ENCODE measurements around the gene CNOT2. TPM values are rescaled to one million over a fixed set of nuclear protein-coding genes. Genes with fewer than 3 reads are reported as not detected.

Gene CNOT2
- polyA plus RNA-seq, 2 donors = 18.7 to 25.1 TPM

DNA sequence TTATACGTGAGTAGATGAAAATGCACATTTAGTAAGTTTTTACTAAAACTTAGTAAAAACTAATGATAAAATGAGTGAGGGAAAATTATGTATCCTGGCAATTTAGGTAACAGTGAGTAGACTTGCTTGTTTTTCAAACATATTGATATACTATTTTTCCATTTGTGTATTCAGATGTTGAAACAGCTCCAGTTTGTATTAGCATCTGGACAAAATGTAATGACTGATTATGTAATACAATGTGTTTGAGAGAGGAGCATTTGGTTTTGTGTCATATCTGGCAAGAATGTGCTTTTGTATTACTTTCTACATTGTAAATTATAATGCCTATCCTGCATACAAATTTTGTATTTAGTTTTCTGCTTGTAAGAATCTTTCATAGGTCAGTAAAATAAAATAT lies 5.6 kb downstream of the CNOT2 start:
- Histone ChIP-seq H3K36me3 (ENCODE audit: control insufficient read depth in 2 of 2, insufficient read depth in 2 of 2, low read length in 1 of 2) (no peaks in the 10 kb centered on the region), H3K4me3 (ENCODE audit: low read depth in 1 of 2, low read length in 2 of 2) (no peak overlapping the region), H3K27me3 (ENCODE audit: control insufficient read depth in 1 of 2, insufficient read depth in 2 of 2, low read length in 2 of 2) (no peaks in the 10 kb centered on the region), H3K9me3 (ENCODE audit: control insufficient read depth in 2 of 2, insufficient read depth in 1 of 2, low read depth in 1 of 2, low read length in 1 of 2) (no peaks in the 10 kb centered on the region), H3K27ac (ENCODE audit: low read depth in 2 of 2, low read length in 1 of 2) (no peak overlapping the region), H3K4me1 (ENCODE audit: control insufficient read depth in 2 of 2, insufficient read depth in 2 of 2, low read length in 1 of 2) (no peaks in the 10 kb centered on the region)
- WGBS, 2 donors = 70 to 73% methylated on average over 1 of the region's 1 CpG

GRCh38 chr12:70249903-70250302 lies 6.7 kb downstream of the CNOT2 start:
- H3K9me3 ChIP-seq (ENCODE audit: control insufficient read depth in 2 of 2, insufficient read depth in 1 of 2, low read depth in 1 of 2, low read length in 1 of 2) = no peaks in the 10 kb centered on the region
- H3K36me3 ChIP-seq (ENCODE audit: control insufficient read depth in 2 of 2, insufficient read depth in 2 of 2, low read length in 1 of 2) = no peaks in the 10 kb centered on the region

GRCh38 chr12:70251226-70251625 lies 8.0 kb downstream of the CNOT2 start:
- no peaks in the 10 kb centered on the region for H3K27me3 ChIP-seq (ENCODE audit: control insufficient read depth in 1 of 2, insufficient read depth in 2 of 2, low read length in 2 of 2)
- no peaks in the 10 kb centered on the region for H3K9me3 ChIP-seq (ENCODE audit: control insufficient read depth in 2 of 2, insufficient read depth in 1 of 2, low read depth in 1 of 2, low read length in 1 of 2)
- 31 to 61% methylated on average over 2 of the region's 2 CpGs for WGBS, 2 donors
- H3K4me1 ChIP-seq (ENCODE audit: control insufficient read depth in 2 of 2, insufficient read depth in 2 of 2, low read length in 1 of 2) = no peaks in the 10 kb centered on the region
- no peaks in the 10 kb centered on the region for H3K36me3 ChIP-seq (ENCODE audit: control insufficient read depth in 2 of 2, insufficient read depth in 2 of 2, low read length in 1 of 2)
- H3K27ac ChIP-seq (ENCODE audit: low read depth in 2 of 2, low read length in 1 of 2) = no peak overlapping the region
- no peak overlapping the region for H3K4me3 ChIP-seq (ENCODE audit: low read depth in 1 of 2, low read length in 2 of 2)

More at GRCh38 chr12:70249903-70250302, 6.7 kb downstream of the CNOT2 start:
- Histone ChIP-seq H3K4me3 (ENCODE audit: low read depth in 1 of 2, low read length in 2 of 2) (no peak overlapping the region), H3K27ac (ENCODE audit: low read depth in 2 of 2, low read length in 1 of 2) (no peak overlapping the region), H3K27me3 (ENCODE audit: control insufficient read depth in 1 of 2, insufficient read depth in 2 of 2, low read length in 2 of 2) (no peaks in the 10 kb centered on the region), H3K4me1 (ENCODE audit: control insufficient read depth in 2 of 2, insufficient read depth in 2 of 2, low read length in 1 of 2) (no peaks in the 10 kb centered on the region)
- 73 to 78% methylated on average over 2 of the region's 2 CpGs for WGBS, 2 donors

- Histone ChIP-seq H3K4me1 (ENCODE audit: control insufficient read depth in 2 of 2, insufficient read depth in 2 of 2, low read length in 1 of 2) (no peaks in the 10 kb centered on the region), H3K27me3 (ENCODE audit: control insufficient read depth in 1 of 2, insufficient read depth in 2 of 2, low read length in 2 of 2) (no peaks in the 10 kb centered on the region), H3K9me3 (ENCODE audit: control insufficient read depth in 2 of 2, insufficient read depth in 1 of 2, low read depth in 1 of 2, low read length in 1 of 2) (no peaks in the 10 kb centered on the region), H3K36me3 (ENCODE audit: control insufficient read depth in 2 of 2, insufficient read depth in 2 of 2, low read length in 1 of 2) (no peaks in the 10 kb centered on the region), H3K4me3 (ENCODE audit: low read depth in 1 of 2, low read length in 2 of 2) (no peak overlapping the region), H3K27ac (ENCODE audit: low read depth in 2 of 2, low read length in 1 of 2) (no peak overlapping the region)
- WGBS, 2 donors = 48 to 50% methylated on average over 2 of the region's 2 CpGs
Measured at GRCh38 chr12:70251661-70252060, 8.4 kb downstream of the CNOT2 start.

GRCh38 chr12:70252832-70253231 lies 9.6 kb downstream of the CNOT2 start:
- Histone ChIP-seq H3K9me3 (ENCODE audit: control insufficient read depth in 2 of 2, insufficient read depth in 1 of 2, low read depth in 1 of 2, low read length in 1 of 2) (no peaks in the 10 kb centered on the region), H3K4me3 (ENCODE audit: low read depth in 1 of 2, low read length in 2 of 2) (no peak overlapping the region), H3K27ac (ENCODE audit: low read depth in 2 of 2, low read length in 1 of 2) (no peak overlapping the region), H3K36me3 (ENCODE audit: control insufficient read depth in 2 of 2, insufficient read depth in 2 of 2, low read length in 1 of 2) (no peaks in the 10 kb centered on the region), H3K4me1 (ENCODE audit: control insufficient read depth in 2 of 2, insufficient read depth in 2 of 2, low read length in 1 of 2) (no peaks in the 10 kb centered on the region), H3K27me3 (ENCODE audit: control insufficient read depth in 1 of 2, insufficient read depth in 2 of 2, low read length in 2 of 2) (no peaks in the 10 kb centered on the region)
- WGBS, 2 donors = 69 to 72% methylated on average over 4 of the region's 4 CpGs

GRCh38 chr12:70254225-70254624 lies 11.0 kb downstream of the CNOT2 start:
- no peak overlapping the region for H3K27ac ChIP-seq (ENCODE audit: low read depth in 2 of 2, low read length in 1 of 2)
- WGBS, 2 donors = 89 to 92% methylated on average over 5 of the region's 5 CpGs
- no peak overlapping the region for H3K4me3 ChIP-seq (ENCODE audit: low read depth in 1 of 2, low read length in 2 of 2)
- no peaks in the 10 kb centered on the region for H3K27me3 ChIP-seq (ENCODE audit: control insufficient read depth in 1 of 2, insufficient read depth in 2 of 2, low read length in 2 of 2)
- no peaks in the 10 kb centered on the region for H3K4me1 ChIP-seq (ENCODE audit: control insufficient read depth in 2 of 2, insufficient read depth in 2 of 2, low read length in 1 of 2)
- H3K36me3 ChIP-seq (ENCODE audit: control insufficient read depth in 2 of 2, insufficient read depth in 2 of 2, low read length in 1 of 2) = no peaks in the 10 kb centered on the region
- no peaks in the 10 kb centered on the region for H3K9me3 ChIP-seq (ENCODE audit: control insufficient read depth in 2 of 2, insufficient read depth in 1 of 2, low read depth in 1 of 2, low read length in 1 of 2)

DNA sequence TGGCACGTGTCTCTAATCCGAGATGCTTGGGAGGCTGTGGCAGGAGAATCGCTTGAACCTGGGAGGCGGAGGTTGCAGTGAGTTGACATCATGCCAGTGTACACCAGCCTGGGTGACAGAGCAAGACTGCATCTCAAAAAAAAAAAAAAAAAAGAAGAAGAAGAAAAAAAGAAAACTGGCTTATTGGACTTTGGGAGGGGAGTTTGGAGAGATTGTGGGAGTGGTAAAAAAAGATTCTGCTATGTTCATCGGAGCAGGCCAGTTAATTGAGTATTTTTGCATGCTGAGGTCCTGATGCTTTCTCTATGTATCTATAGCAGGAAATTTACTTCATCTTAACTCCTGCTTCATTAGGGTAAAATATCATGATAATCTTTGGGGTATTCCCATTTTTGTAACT lies 11.6 kb downstream of the CNOT2 start:
- no peaks in the 10 kb centered on the region for H3K4me1 ChIP-seq (ENCODE audit: control insufficient read depth in 2 of 2, insufficient read depth in 2 of 2, low read length in 1 of 2)
- H3K4me3 ChIP-seq (ENCODE audit: low read depth in 1 of 2, low read length in 2 of 2) = no peak overlapping the region
- WGBS, 2 donors = 85 to 88% methylated on average over 5 of the region's 5 CpGs
- H3K27me3 ChIP-seq (ENCODE audit: control insufficient read depth in 1 of 2, insufficient read depth in 2 of 2, low read length in 2 of 2) = no peaks in the 10 kb centered on the region
- no peak overlapping the region for H3K27ac ChIP-seq (ENCODE audit: low read depth in 2 of 2, low read length in 1 of 2)
- no peaks in the 10 kb centered on the region for H3K36me3 ChIP-seq (ENCODE audit: control insufficient read depth in 2 of 2, insufficient read depth in 2 of 2, low read length in 1 of 2)
- H3K9me3 ChIP-seq (ENCODE audit: control insufficient read depth in 2 of 2, insufficient read depth in 1 of 2, low read depth in 1 of 2, low read length in 1 of 2) = no peaks in the 10 kb centered on the region

DNA sequence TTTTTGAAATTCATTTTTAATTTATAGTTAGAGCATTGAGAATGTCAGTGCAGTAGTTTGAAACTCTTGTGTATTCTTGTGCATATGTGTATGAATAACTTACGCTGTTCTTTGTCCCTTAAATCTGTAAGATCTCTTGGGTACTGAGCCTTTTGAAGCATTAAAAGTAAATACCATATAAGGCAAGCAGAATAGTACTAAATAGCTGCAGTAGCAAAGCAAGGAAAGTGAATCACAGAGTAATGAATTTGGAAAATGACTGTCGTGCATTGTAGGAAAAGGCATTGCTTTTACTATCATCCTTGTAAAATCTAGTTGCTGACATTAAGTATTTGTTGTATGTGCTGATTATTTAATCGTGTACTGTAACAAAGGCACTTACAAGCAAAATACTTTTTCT lies 12.1 kb downstream of the CNOT2 start:
- H3K27ac ChIP-seq (ENCODE audit: low read depth in 2 of 2, low read length in 1 of 2) = no peak overlapping the region
- no peaks in the 10 kb centered on the region for H3K36me3 ChIP-seq (ENCODE audit: control insufficient read depth in 2 of 2, insufficient read depth in 2 of 2, low read length in 1 of 2)
- WGBS, 2 donors = 43 to 50% methylated on average over 3 of the region's 3 CpGs
- H3K4me3 ChIP-seq (ENCODE audit: low read depth in 1 of 2, low read length in 2 of 2) = no peak overlapping the region
- no peaks in the 10 kb centered on the region for H3K4me1 ChIP-seq (ENCODE audit: control insufficient read depth in 2 of 2, insufficient read depth in 2 of 2, low read length in 1 of 2)
- H3K27me3 ChIP-seq (ENCODE audit: control insufficient read depth in 1 of 2, insufficient read depth in 2 of 2, low read length in 2 of 2) = no peaks in the 10 kb centered on the region
- H3K9me3 ChIP-seq (ENCODE audit: control insufficient read depth in 2 of 2, insufficient read depth in 1 of 2, low read depth in 1 of 2, low read length in 1 of 2) = no peaks in the 10 kb centered on the region

DNA sequence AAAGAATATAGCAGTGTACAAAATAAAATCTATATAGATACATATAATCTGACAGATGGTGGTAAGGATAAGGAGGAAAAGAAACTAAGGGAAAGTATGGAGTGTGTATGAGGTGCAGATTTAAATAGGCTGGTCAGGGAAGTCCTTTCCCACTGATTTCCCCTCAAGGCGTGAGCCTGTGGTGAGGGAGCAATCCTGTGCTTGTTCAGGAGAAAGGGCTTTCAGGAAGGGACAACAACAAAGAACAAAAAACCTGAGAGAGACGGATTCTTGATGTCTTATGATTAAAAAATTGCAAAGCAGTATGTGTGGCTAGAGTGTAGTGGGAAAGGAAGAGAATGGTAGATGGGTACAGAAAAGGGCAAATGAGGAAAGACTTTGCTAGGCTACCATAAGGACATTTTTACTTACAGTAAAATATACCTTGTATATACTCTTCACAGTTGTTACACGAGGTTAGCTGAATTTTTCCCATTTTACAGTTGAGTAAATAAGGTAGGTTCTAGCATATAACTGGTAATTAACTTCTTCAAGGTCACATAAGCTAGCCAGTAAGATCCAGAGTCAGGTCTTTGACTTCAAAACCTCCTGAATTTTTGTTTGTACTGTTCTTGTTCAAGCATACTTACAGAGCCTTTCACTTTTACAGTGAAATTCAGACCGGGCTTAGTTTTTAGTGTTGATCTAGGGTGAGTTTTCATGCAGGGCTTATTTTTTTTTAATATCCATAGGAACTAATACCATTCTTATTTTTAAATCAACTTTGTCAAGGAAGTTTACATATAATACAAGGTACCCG lies 15.6 kb downstream of the CNOT2 start:
- Histone ChIP-seq H3K27ac (ENCODE audit: low read depth in 2 of 2, low read length in 1 of 2) (no peak overlapping the region), H3K36me3 (ENCODE audit: control insufficient read depth in 2 of 2, insufficient read depth in 2 of 2, low read length in 1 of 2) (no peaks in the 10 kb centered on the region), H3K27me3 (ENCODE audit: control insufficient read depth in 1 of 2, insufficient read depth in 2 of 2, low read length in 2 of 2) (no peaks in the 10 kb centered on the region), H3K4me3 (ENCODE audit: low read depth in 1 of 2, low read length in 2 of 2) (no peak overlapping the region), H3K4me1 (ENCODE audit: control insufficient read depth in 2 of 2, insufficient read depth in 2 of 2, low read length in 1 of 2) (no peaks in the 10 kb centered on the region), H3K9me3 (ENCODE audit: control insufficient read depth in 2 of 2, insufficient read depth in 1 of 2, low read depth in 1 of 2, low read length in 1 of 2) (no peaks in the 10 kb centered on the region)
- WGBS, 2 donors = 68 to 78% methylated on average over 5 of the region's 5 CpGs

- no peak overlapping the region for H3K27ac ChIP-seq (ENCODE audit: low read depth in 2 of 2, low read length in 1 of 2)
- no peaks in the 10 kb centered on the region for H3K27me3 ChIP-seq (ENCODE audit: control insufficient read depth in 1 of 2, insufficient read depth in 2 of 2, low read length in 2 of 2)
- no peaks in the 10 kb centered on the region for H3K9me3 ChIP-seq (ENCODE audit: control insufficient read depth in 2 of 2, insufficient read depth in 1 of 2, low read depth in 1 of 2, low read length in 1 of 2)
- 87 to 93% methylated on average over 1 of the region's 1 CpG for WGBS, 2 donors
- H3K36me3 ChIP-seq (ENCODE audit: control insufficient read depth in 2 of 2, insufficient read depth in 2 of 2, low read length in 1 of 2) = no peaks in the 10 kb centered on the region
- H3K4me1 ChIP-seq (ENCODE audit: control insufficient read depth in 2 of 2, insufficient read depth in 2 of 2, low read length in 1 of 2) = no peaks in the 10 kb centered on the region
- no peak overlapping the region for H3K4me3 ChIP-seq (ENCODE audit: low read depth in 1 of 2, low read length in 2 of 2)
Measured at GRCh38 chr12:70260646-70261045, 17.4 kb downstream of the CNOT2 start.

All from esophagus (tissue), 2 donors.